GM19239 (cell line): Measurements from ENCODE around the gene ALK.
A peak's percentile ranks its signal among the peaks of the same experiment; 100 is the strongest.

Source experiments
- DNase-seq: peaks from one replicate; pipeline ENCODE4 v3.0.0; 2011; ENCODE audit warnings: low spot score; ENCODE audit not compliant: insufficient read length
- FAIRE-seq: peaks from 2 replicates; lab custom pipeline; 2011; peaks lifted over from hg19 to GRCh38; lab: Jason Lieb, UNC

The ALK gene

GRCh38 chr2:29804671-29805070 is 116.7 kb downstream of the ALK start:
- FAIRE-seq = no peak
- DNase-seq = no peak

- DNase-seq = no peak
- FAIRE-seq = no peak
Measured at GRCh38 chr2:29803537-29803936, 117.8 kb downstream of the ALK start.

GRCh38 chr2:29802986-29803385 is 118.4 kb downstream of the ALK start:
- no peak for DNase-seq
- FAIRE-seq = no peak

GRCh38 chr2:29799628-29800027 is 121.8 kb downstream of the ALK start:
- FAIRE-seq (no peak), DNase-seq (no peak)

GRCh38 chr2:29797916-29798315 is 123.5 kb downstream of the ALK start:
- DNase-seq (no peak), FAIRE-seq (no peak)

- DNase-seq (no peak), FAIRE-seq (no peak)
Measured at GRCh38 chr2:29796446-29796845, 124.9 kb downstream of the ALK start.

GRCh38 chr2:29789911-29790485 is 131.4 kb downstream of the ALK start:
- FAIRE-seq (no peak), DNase-seq (no peak)

- FAIRE-seq (no peak), DNase-seq (no peak)
Measured at GRCh38 chr2:29787473-29788465, 133.6 kb downstream of the ALK start.

- no peak for DNase-seq
- no peak for FAIRE-seq
Measured at GRCh38 chr2:29786361-29786760, 135.0 kb downstream of the ALK start.

- FAIRE-seq = no peak
- DNase-seq = no peak
Measured at GRCh38 chr2:29783666-29784065, 137.7 kb downstream of the ALK start.

- DNase-seq = no peak
- no peak for FAIRE-seq
Measured at GRCh38 chr2:29782549-29783458, 138.6 kb downstream of the ALK start.

GRCh38 chr2:29782087-29782486 is 139.3 kb downstream of the ALK start:
- FAIRE-seq = no peak

GRCh38 chr2:29780906-29781305 is 140.5 kb downstream of the ALK start:
- FAIRE-seq = no peak
- DNase-seq = no peak

More at GRCh38 chr2:29782087-29782486, 139.3 kb downstream of the ALK start:
- DNase-seq = no peak

- FAIRE-seq (no peak), DNase-seq (no peak)
Measured at GRCh38 chr2:29777161-29777560, 144.2 kb downstream of the ALK start.

GRCh38 chr2:29776406-29776805 is 145.0 kb downstream of the ALK start:
- FAIRE-seq (no peak), DNase-seq (no peak)

- DNase-seq = no peak
Measured at GRCh38 chr2:29775937-29776336, 145.4 kb downstream of the ALK start.

GRCh38 chr2:29774624-29775023 is 146.8 kb downstream of the ALK start:
- no peak for FAIRE-seq

More at GRCh38 chr2:29775937-29776336, 145.4 kb downstream of the ALK start:
- FAIRE-seq = no peak

GRCh38 chr2:29770846-29771245 is 150.5 kb downstream of the ALK start:
- no peak for DNase-seq
- no peak for FAIRE-seq

More at GRCh38 chr2:29774624-29775023, 146.8 kb downstream of the ALK start:
- DNase-seq = no peak

- FAIRE-seq = no peak
- DNase-seq = no peak
Measured at GRCh38 chr2:29769847-29770246, 151.5 kb downstream of the ALK start.

- FAIRE-seq = peak; percentile 40
- no peak for DNase-seq
Measured at GRCh38 chr2:29767606-29768335, 153.6 kb downstream of the ALK start.
